ENCODE data around the gene NAALADL2.

Gene NAALADL2

GRCh38 chr3:175672119-175672689 lies 813.1 kb downstream of the NAALADL2 start:
- DNase-seq (ENCODE audit: low read depth), result no peak

DNA sequence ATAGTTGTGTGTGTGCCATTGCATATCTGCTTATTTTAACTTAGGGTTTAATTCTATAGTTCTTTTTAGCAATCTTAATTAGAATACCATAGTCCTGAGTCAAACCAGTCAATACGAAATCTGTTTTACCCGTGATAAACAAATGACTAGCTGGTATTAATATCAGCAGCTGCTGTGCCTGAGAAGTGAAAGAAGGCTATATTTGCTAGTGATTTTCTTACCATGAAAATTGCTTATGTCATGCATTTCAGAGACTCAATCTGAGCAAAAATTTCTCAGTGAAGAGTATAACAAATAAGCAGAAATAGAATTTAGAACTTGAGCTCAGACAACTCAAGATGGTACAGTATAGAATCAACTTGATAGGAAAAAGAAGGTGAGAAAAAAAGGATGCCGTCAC lies 820.4 kb downstream of the NAALADL2 start:
- DNase-seq (ENCODE audit: low read depth), result no peak

GRCh38 chr3:175692256-175692655 lies 833.1 kb downstream of the NAALADL2 start:
- DNase-seq (ENCODE audit: low read depth), result no peak

DNA sequence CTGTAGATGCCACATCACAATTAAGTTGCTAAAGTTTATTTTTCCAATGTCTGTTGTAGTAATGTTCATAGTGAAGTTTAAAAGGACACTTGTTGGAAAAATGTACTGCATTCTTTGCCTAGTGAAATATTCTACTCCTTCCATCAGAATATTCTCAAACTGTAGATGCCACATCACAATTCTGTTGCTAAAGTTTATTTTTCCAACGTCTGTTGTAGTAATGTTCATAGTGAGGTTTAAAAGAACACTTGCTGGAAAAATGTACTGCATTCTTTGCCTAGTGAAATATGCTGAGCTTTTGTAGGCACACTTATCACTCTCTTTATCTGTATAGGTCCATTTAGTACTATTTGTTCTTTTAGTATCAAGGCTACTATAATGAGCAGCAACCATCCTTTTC lies 836.1 kb downstream of the NAALADL2 start:
- no peak for DNase-seq (ENCODE audit: low read depth)

GRCh38 chr3:175702956-175703355 lies 843.8 kb downstream of the NAALADL2 start:
- DNase-seq (ENCODE audit: low read depth), result no peak

DNA sequence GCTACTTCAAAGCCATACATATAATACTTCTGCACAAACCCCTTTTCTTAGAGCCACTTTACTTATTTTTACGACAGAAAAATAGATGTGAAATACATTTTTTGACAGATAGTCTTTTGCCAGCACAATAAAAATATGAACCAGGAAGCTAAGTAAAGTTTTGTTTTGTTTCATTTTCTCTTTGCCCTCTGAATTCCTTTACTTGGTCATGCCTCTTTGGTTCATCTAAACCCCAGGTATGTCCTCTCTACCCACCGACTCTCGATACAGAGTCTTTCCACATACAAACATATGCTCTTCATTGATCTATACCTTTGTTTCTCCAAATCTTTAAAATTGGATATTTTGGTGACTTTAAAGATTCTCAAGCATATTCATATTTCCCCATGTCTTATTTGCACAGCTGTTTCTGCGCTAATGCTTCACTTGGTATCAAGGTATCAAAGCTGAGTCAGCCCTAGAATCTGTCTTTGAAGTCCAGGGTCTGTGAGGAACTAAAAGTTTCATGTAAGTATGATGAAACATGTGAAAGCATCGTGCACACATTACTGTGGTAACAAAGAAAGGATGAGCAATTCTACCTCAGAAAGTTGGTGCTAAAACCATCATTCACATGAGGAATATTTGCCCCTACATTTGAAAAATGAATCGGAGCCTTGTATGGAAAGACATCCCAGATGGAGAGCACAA lies 845.4 kb downstream of the NAALADL2 start:
- DNase-seq (ENCODE audit: low read depth), result no peak

DNA sequence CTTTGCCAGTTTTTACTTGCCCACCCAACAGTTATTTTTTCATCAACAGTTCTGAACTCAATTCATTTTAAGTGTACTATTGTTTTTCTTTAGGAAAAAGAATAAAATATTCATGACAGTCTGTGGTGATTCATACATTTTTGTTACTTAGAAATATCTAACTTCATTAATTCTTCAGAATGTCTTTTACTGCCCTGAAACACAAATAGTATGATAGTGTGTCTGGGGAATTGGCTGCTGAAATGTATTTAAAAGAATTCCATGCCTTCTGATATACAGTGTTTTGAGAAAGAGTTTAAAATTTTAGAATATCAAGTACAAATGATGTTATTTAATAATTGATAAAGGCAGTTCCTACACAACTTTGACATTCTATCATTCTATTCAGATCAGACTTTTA lies 854.1 kb downstream of the NAALADL2 start:
- no peak for DNase-seq (ENCODE audit: low read depth)

- DNase-seq (ENCODE audit: low read depth), result no peak
Measured at GRCh38 chr3:175716446-175716845, 857.3 kb downstream of the NAALADL2 start.

DNA sequence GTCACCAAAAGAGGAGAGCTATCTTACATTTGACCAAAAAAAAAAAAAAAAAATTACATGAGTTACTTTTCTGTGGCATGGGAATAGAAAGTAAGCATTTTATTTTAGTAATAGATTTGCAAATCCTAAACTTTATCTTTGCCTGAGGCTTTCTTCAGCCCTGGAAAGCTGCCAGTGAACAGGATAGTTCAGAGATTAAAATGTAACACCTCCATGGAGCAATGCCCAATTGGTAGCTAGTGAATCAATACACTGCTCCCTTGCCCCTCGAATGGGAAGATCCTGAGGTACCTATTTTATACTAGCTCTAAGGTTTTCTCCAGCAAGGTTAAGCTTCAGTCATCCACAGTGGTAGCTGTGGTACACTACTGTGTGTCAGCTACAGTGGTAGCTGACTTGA lies 867.1 kb downstream of the NAALADL2 start:
- DNase-seq (ENCODE audit: low read depth), result no peak

- DNase-seq (ENCODE audit: low read depth), result no peak
Measured at GRCh38 chr3:175728566-175728965, 869.4 kb downstream of the NAALADL2 start.

- no peak for DNase-seq (ENCODE audit: low read depth)
Measured at GRCh38 chr3:175729466-175729865, 870.3 kb downstream of the NAALADL2 start.

GRCh38 chr3:175731543-175731942 lies 872.4 kb downstream of the NAALADL2 start:
- no peak for DNase-seq (ENCODE audit: low read depth)

DNA sequence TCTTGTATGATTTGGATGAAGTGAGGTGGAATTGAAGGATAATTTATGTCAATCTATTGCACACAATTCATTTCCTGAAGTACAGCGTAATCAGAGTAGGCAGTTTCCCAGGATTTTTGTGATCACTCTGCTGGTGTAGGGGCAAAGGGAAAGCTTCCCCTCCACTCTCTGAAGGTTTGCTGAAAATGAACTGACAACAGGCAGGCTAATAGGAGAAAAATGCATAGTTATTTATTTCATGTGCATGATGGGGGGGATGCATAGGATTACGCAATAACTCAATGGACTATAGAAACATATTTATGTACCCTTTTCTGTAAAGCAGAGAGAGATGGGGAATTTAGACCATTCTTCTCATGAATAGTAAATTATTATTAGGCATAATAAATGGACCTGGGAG lies 872.9 kb downstream of the NAALADL2 start:
- DNase-seq (ENCODE audit: low read depth), result no peak

DNA sequence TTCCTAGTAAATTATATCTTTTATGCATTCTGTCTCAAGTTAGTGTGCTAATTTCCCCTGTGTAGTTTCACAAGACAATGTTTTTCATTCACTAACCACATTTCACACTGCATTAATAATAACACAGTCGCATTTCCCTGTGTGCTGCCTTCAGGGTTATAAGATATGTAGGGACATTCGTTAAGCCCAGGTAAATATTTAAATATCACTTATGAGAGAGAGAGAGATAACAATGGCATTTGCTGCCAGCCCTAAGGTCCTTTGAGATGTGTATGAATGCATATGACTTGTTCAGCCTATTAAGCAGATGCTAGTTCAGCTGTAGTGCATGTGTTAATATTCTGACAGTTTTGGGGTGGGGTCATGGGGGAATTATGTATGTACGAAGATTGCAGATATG lies 876.7 kb downstream of the NAALADL2 start:
- no peak for DNase-seq (ENCODE audit: low read depth)

- DNase-seq (ENCODE audit: low read depth), result no peak
Measured at GRCh38 chr3:175737646-175738572, 878.8 kb downstream of the NAALADL2 start.

DNA sequence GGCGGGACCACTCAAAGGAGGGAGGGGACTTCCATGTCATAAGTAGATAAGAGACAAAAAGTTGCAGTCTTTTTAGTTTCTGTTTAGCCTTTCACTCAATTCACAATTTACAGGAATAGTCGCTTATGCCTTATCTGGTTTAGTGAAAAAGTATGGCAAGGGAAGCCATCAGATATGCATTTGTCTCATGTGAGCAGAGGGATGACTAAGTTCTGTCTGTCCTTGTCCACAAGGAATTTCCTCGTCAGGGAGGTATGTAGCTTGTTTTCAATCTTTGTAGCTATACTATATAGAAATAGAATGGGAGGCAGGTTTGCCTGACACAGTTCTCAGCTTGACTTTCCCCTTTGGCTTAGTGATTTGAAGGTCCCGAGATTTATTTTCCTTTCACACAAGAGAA lies 882.8 kb downstream of the NAALADL2 start:
- DNase-seq (ENCODE audit: low read depth), result no peak

- no peak for DNase-seq (ENCODE audit: low read depth)
Measured at GRCh38 chr3:175743733-175744400, 884.7 kb downstream of the NAALADL2 start.

DNA sequence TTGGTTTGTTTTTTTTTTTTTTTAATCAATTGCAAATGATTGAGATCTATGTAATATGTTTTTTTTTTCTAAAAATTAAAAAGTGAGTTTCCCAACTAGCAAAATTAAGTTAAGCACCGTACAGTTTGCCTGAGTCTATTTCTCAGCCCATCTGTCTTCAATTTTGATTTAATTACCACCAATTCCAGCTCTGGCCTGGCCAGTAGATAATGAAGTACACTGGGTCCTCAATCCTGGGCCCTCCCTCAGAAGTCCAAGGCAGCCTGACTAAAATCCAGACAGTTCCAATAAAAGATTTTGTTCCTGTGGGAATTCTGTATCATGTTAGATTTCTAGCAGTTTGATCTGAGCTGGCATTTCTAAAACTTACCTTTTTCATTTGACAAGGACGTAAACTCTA lies 887.2 kb downstream of the NAALADL2 start:
- DNase-seq (ENCODE audit: low read depth), result no peak

GRCh38 chr3:175748087-175748730 lies 889.1 kb downstream of the NAALADL2 start:
- DNase-seq (ENCODE audit: low read depth), result no peak

- no peak for DNase-seq (ENCODE audit: low read depth)
Measured at GRCh38 chr3:175749981-175750380, 890.8 kb downstream of the NAALADL2 start.

DNA sequence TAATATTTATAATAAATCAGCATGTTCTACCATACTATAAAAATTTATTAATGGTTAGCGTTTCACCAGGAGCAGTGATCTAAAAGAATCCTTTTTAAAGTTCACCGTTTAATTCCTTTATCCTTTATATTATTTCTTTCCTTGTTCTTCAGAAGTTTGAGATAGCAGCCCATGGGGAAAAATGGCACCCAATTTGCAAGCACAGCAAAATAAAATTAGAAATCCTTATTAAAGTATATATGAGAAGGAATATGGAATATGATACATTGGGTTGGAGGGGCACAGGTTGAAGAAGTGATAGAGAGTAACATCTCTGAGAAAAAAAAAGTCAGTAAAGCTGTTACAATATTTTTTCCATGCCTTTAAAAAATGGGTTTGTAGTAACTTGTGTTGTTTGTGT lies 892.0 kb downstream of the NAALADL2 start:
- no peak for DNase-seq (ENCODE audit: low read depth)

- DNase-seq (ENCODE audit: low read depth), result no peak
Measured at GRCh38 chr3:175763948-175764347, 904.8 kb downstream of the NAALADL2 start.

Data from stimulated activated CD8-positive, alpha-beta memory T cell treated with anti-CD3 and anti-CD28 coated beads, Interleukin-12 subunit alpha, Interleukin-12 subunit beta, amount 100 ng/mL, for 4 hours (primary cell).